Stimulated activated CD4-positive, alpha-beta T cell treated with anti-CD3 and anti-CD28 coated beads, Interleukin-12 subunit alpha, Interleukin-12 subunit beta, amount 100 ng/mL, for 48 hours (primary cell): ENCODE results near the gene INTS6L.
A peak's percentile ranks its signal among the peaks of the same experiment; 100 is the strongest.

Source experiments
- DNase-seq, 3 donors: peaks; one replicate each; pipeline ENCODE4 v3.0.0-alpha.2; 2020; ENCODE audit warnings: low read depth in 2 of 3, low spot score in 1 of 3

The INTS6L gene

GRCh38 chrX:135520553-135521404 lies at the start of gene INTS6L:
TSS of gene INTS6L (plus strand) at chrX:135520660. CDS start at chrX:135520993, 333 bp downstream.
- DNase-seq: peak; percentile 62 to 75 (median 72)

GRCh38 chrX:135476378-135476777 lies 44.1 kb upstream of the INTS6L start:
- no peak for DNase-seq

GRCh38 chrX:135477576-135477975 lies 42.9 kb upstream of the INTS6L start:
- peak; percentile 3 to 20 (median 10) for DNase-seq

- DNase-seq: no peak
Measured at GRCh38 chrX:135480076-135480475, 40.4 kb upstream of the INTS6L start.

- no peak for DNase-seq
Measured at GRCh38 chrX:135481696-135482179, 38.7 kb upstream of the INTS6L start.

GRCh38 chrX:135484641-135485289 lies 35.7 kb upstream of the INTS6L start:
- DNase-seq: no peak

- no peak for DNase-seq
Measured at GRCh38 chrX:135489542-135489941, 30.9 kb upstream of the INTS6L start.

GRCh38 chrX:135490979-135491514 lies 29.4 kb upstream of the INTS6L start:
- no peak for DNase-seq

GRCh38 chrX:135494453-135494852 lies 26.0 kb upstream of the INTS6L start:
- DNase-seq: no peak

GRCh38 chrX:135497736-135498135 lies 22.7 kb upstream of the INTS6L start:
- DNase-seq: no peak

- DNase-seq: no peak
Measured at GRCh38 chrX:135498236-135498635, 22.2 kb upstream of the INTS6L start.

GRCh38 chrX:135505351-135505750 lies 15.1 kb upstream of the INTS6L start:
- no peak for DNase-seq

- DNase-seq: no peak
Measured at GRCh38 chrX:135509885-135510284, 10.6 kb upstream of the INTS6L start.

GRCh38 chrX:135512508-135513129 lies 7.8 kb upstream of the INTS6L start:
- DNase-seq: no peak

GRCh38 chrX:135513130-135513515 lies 7.3 kb upstream of the INTS6L start:
- no peak for DNase-seq

- no peak for DNase-seq
Measured at GRCh38 chrX:135516376-135516775, 4.1 kb upstream of the INTS6L start.

GRCh38 chrX:135518161-135518560 lies 2.3 kb upstream of the INTS6L start:
- no peak for DNase-seq

GRCh38 chrX:135520022-135520552 lies 373 bp upstream of the INTS6L start:
- no peak for DNase-seq

- DNase-seq: peak; percentile 74 to 79 (median 79)
Measured at GRCh38 chrX:135521405-135522131, 1.1 kb downstream of the INTS6L start.

- DNase-seq: no peak
Measured at GRCh38 chrX:135522132-135522530, 1.7 kb downstream of the INTS6L start.
